Measurements from ENCODE around the gene TMPRSS2.
"Not testable (repeated sequence)": the region's sequence is repeated elsewhere in the genome, so short reads cannot be mapped to it uniquely, and the experiment has no call there.

TMPRSS2 gene

GRCh38 chr21:41432562-41433460 lies 75.1 kb downstream of the TMPRSS2 start:
- DNase-seq (ENCODE audit: low read depth) = no peak
- no peak overlapping the region for H3K4me3 ChIP-seq (ENCODE audit: low read depth, low read length)

- no peak for DNase-seq (ENCODE audit: low read depth)
- no peak overlapping the region for H3K4me3 ChIP-seq (ENCODE audit: low read depth, low read length)
These were observed 76.0 kb downstream of the TMPRSS2 start for GRCh38 chr21:41431788-41432548.

- no peak for DNase-seq (ENCODE audit: low read depth)
- H3K4me3 ChIP-seq (ENCODE audit: low read depth, low read length) = no peak overlapping the region
These were observed 78.0 kb downstream of the TMPRSS2 start for GRCh38 chr21:41429925-41430491.

- DNase-seq (ENCODE audit: low read depth) = no peak
- H3K4me3 ChIP-seq (ENCODE audit: low read depth, low read length) = no peak overlapping the region
These were observed 78.7 kb downstream of the TMPRSS2 start for GRCh38 chr21:41429305-41429704.

- DNase-seq (ENCODE audit: low read depth) = no peak
- H3K4me3 ChIP-seq (ENCODE audit: low read depth, low read length) = no peak overlapping the region
These were observed 79.1 kb downstream of the TMPRSS2 start for GRCh38 chr21:41428847-41429246.

- H3K4me3 ChIP-seq (ENCODE audit: low read depth, low read length) = no peak overlapping the region
- no peak for DNase-seq (ENCODE audit: low read depth)
These were observed 79.6 kb downstream of the TMPRSS2 start for GRCh38 chr21:41428311-41428710.

GRCh38 chr21:41427556-41427955 lies 80.4 kb downstream of the TMPRSS2 start:
- no peak for DNase-seq (ENCODE audit: low read depth)
- no peak overlapping the region for H3K4me3 ChIP-seq (ENCODE audit: low read depth, low read length)

GRCh38 chr21:41426676-41427404 lies 81.1 kb downstream of the TMPRSS2 start:
- H3K4me3 ChIP-seq (ENCODE audit: low read depth, low read length) = peak overlapping the region; percentile 59
- DNase-seq (ENCODE audit: low read depth) = no peak

GRCh38 chr21:41425954-41426675 lies 81.8 kb downstream of the TMPRSS2 start, which contains the start of gene MX1:
Gene MX1 (plus strand): TSS chr21:41426239. CDS start chr21:41432071, 5,832 bp downstream.
- H3K4me3 ChIP-seq (ENCODE audit: low read depth, low read length) = peak within 1 kb of the TSS; percentile 59
- DNase-seq (ENCODE audit: low read depth) = no peak

- H3K4me3 ChIP-seq (ENCODE audit: low read depth, low read length) = peak overlapping the region; percentile 59
- DNase-seq (ENCODE audit: low read depth) = no peak
These were observed 82.4 kb downstream of the TMPRSS2 start for GRCh38 chr21:41425588-41425953.

- DNase-seq (ENCODE audit: low read depth); H3K4me3 ChIP-seq (ENCODE audit: low read depth, low read length): not testable (repeated sequence)
These were observed 84.7 kb downstream of the TMPRSS2 start for GRCh38 chr21:41423305-41423636.

GRCh38 chr21:41422546-41423304 lies 85.2 kb downstream of the TMPRSS2 start:
- H3K4me3 ChIP-seq (ENCODE audit: low read depth, low read length) = no peak overlapping the region
- no peak for DNase-seq (ENCODE audit: low read depth)

- H3K4me3 ChIP-seq (ENCODE audit: low read depth, low read length) = peak overlapping the region; percentile 65
- DNase-seq (ENCODE audit: low read depth) = not testable (repeated sequence)
These were observed 87.0 kb downstream of the TMPRSS2 start for GRCh38 chr21:41420998-41421397.

GRCh38 chr21:41419921-41420862 lies 87.8 kb downstream of the TMPRSS2 start:
- H3K4me3 ChIP-seq (ENCODE audit: low read depth, low read length) = peak overlapping the region; percentile 65
- DNase-seq (ENCODE audit: low read depth) = peak; percentile 53

- DNase-seq (ENCODE audit: low read depth) = no peak
These were observed 88.8 kb downstream of the TMPRSS2 start for GRCh38 chr21:41418956-41419680.

GRCh38 chr21:41418393-41418792 lies 89.6 kb downstream of the TMPRSS2 start:
- DNase-seq (ENCODE audit: low read depth) = no peak

More at GRCh38 chr21:41418956-41419680, 88.8 kb downstream of the TMPRSS2 start:
- no peak overlapping the region for H3K4me3 ChIP-seq (ENCODE audit: low read depth, low read length)

GRCh38 chr21:41417505-41417904 lies 90.5 kb downstream of the TMPRSS2 start:
- not testable (repeated sequence) for H3K4me3 ChIP-seq (ENCODE audit: low read depth, low read length); DNase-seq (ENCODE audit: low read depth)

More at GRCh38 chr21:41418393-41418792, 89.6 kb downstream of the TMPRSS2 start:
- no peak overlapping the region for H3K4me3 ChIP-seq (ENCODE audit: low read depth, low read length)

Measured in skeletal muscle cell (primary cell).